ENCODE results near the gene FARS2.
A peak's percentile ranks its signal among the peaks of the same experiment; 100 is the strongest.
"Not testable (repeated sequence)": the region's sequence is repeated elsewhere in the genome, so short reads cannot be mapped to it uniquely, and the experiment has no call there.

The FARS2 gene

GRCh38 chr6:5786321-5786968 lies 525.1 kb downstream of the FARS2 start:
- WGBS (ENCODE audit: extremely low coverage, insufficient coverage, insufficient read length) = no CpG with 5 or more reads among the region's 10 CpGs
- H3K79me1 ChIP-seq (ENCODE audit: low read length) = no peaks in the 10 kb centered on the region
- H3K27me3 ChIP-seq (ENCODE audit: insufficient read depth, low read length) = no peaks in the 10 kb centered on the region

GRCh38 chr6:5786969-5787720 lies 525.8 kb downstream of the FARS2 start:
- Histone ChIP-seq H4K12ac (ENCODE audit: low read depth, low read length) (no peak overlapping the region), H4K91ac (ENCODE audit: low read depth, low read length) (no peak overlapping the region), H3K9me3 (ENCODE audit: insufficient read depth, low read depth, low read length) (no peaks in the 10 kb centered on the region), H2BK12ac (ENCODE audit: low read length) (no peak overlapping the region), H3K4me3 (ENCODE audit: low read depth, low read length) (no peak overlapping the region), H2AK5ac (ENCODE audit: low read length) (no peak overlapping the region), H2BK120ac (ENCODE audit: insufficient read depth, low read length, poor library complexity) (no peak overlapping the region), H3K23ac (ENCODE audit: low read length) (no peak overlapping the region), H3K4me1 (ENCODE audit: control insufficient read depth in 1 of 2, insufficient read depth in 2 of 2, low read length in 2 of 2) (peaks cover 0 to 2% of the 10 kb centered on the region in 2 experiments), H2AFZ (ENCODE audit: insufficient read depth, low read length, poor library complexity) (no peak overlapping the region), H3K18ac (ENCODE audit: low read length) (no peak overlapping the region), H3K36me3 (ENCODE audit: control insufficient read depth in 1 of 2, insufficient read depth in 2 of 2, low read length in 2 of 2) (no peaks in the 10 kb centered on the region), H3K79me1 (ENCODE audit: low read length) (no peaks in the 10 kb centered on the region), H3K79me2 (ENCODE audit: control insufficient read depth, insufficient read depth, low read length, poor library complexity) (no peaks in the 10 kb centered on the region), H3K14ac (ENCODE audit: low read length) (no peak overlapping the region), H3K27me3 (ENCODE audit: insufficient read depth, low read length) (no peaks in the 10 kb centered on the region), H3K4ac (ENCODE audit: low read depth, low read length) (no peak overlapping the region), H2BK5ac (ENCODE audit: low read depth, low read length, poor library complexity) (no peak overlapping the region), H3K4me2 (ENCODE audit: low read length) (no peak overlapping the region), H4K8ac (ENCODE audit: low read depth, low read length) (no peak overlapping the region), H3K9ac (ENCODE audit: low read length) (peak overlapping the region; percentile 56), H3K27ac (ENCODE audit: low read depth, low read length) (no peak overlapping the region)
- WGBS (ENCODE audit: extremely low coverage, insufficient coverage, insufficient read length) = 100% methylated on average over 1 of the region's 11 CpGs
- no peak for DNase-seq

More at GRCh38 chr6:5786321-5786968, 525.1 kb downstream of the FARS2 start:
- peaks cover 0 to 2% of the 10 kb centered on the region in 2 experiments for H3K4me1 ChIP-seq (ENCODE audit: control insufficient read depth in 1 of 2, insufficient read depth in 2 of 2, low read length in 2 of 2)
- DNase-seq = no peak
- H4K12ac ChIP-seq (ENCODE audit: low read depth, low read length) = no peak overlapping the region
- H4K91ac ChIP-seq (ENCODE audit: low read depth, low read length) = no peak overlapping the region
- H3K23ac ChIP-seq (ENCODE audit: low read length) = no peak overlapping the region
- no peaks in the 10 kb centered on the region for H3K36me3 ChIP-seq (ENCODE audit: control insufficient read depth in 1 of 2, insufficient read depth in 2 of 2, low read length in 2 of 2)
- H4K8ac ChIP-seq (ENCODE audit: low read depth, low read length) = no peak overlapping the region
- H3K4me3 ChIP-seq (ENCODE audit: low read depth, low read length) = no peak overlapping the region
- H3K79me2 ChIP-seq (ENCODE audit: control insufficient read depth, insufficient read depth, low read length, poor library complexity) = peaks cover 1% of the 10 kb centered on the region
- no peak overlapping the region for H2BK120ac ChIP-seq (ENCODE audit: insufficient read depth, low read length, poor library complexity)
- H3K9me3 ChIP-seq (ENCODE audit: insufficient read depth, low read depth, low read length) = no peaks in the 10 kb centered on the region
- H3K14ac ChIP-seq (ENCODE audit: low read length) = no peak overlapping the region
- H2AFZ ChIP-seq (ENCODE audit: insufficient read depth, low read length, poor library complexity) = no peak overlapping the region
- H3K4me2 ChIP-seq (ENCODE audit: low read length) = no peak overlapping the region
- H3K4ac ChIP-seq (ENCODE audit: low read depth, low read length) = no peak overlapping the region
- no peak overlapping the region for H3K27ac ChIP-seq (ENCODE audit: low read depth, low read length)
- no peak overlapping the region for H2BK5ac ChIP-seq (ENCODE audit: low read depth, low read length, poor library complexity)
- H3K18ac ChIP-seq (ENCODE audit: low read length) = no peak overlapping the region
- H2AK5ac ChIP-seq (ENCODE audit: low read length) = no peak overlapping the region
- no peak overlapping the region for H2BK12ac ChIP-seq (ENCODE audit: low read length)
- no peak overlapping the region for H3K9ac ChIP-seq (ENCODE audit: low read length)

GRCh38 chr6:5789426-5789825 lies 528.1 kb downstream of the FARS2 start:
- not testable (repeated sequence) for H3K36me3 ChIP-seq (ENCODE audit: control insufficient read depth in 1 of 2, insufficient read depth in 2 of 2, low read length in 2 of 2); H3K23ac ChIP-seq (ENCODE audit: low read length); H3K18ac ChIP-seq (ENCODE audit: low read length); H3K4me3 ChIP-seq (ENCODE audit: low read depth, low read length); H3K79me2 ChIP-seq (ENCODE audit: control insufficient read depth, insufficient read depth, low read length, poor library complexity); H4K12ac ChIP-seq (ENCODE audit: low read depth, low read length); H2BK120ac ChIP-seq (ENCODE audit: insufficient read depth, low read length, poor library complexity); H3K9ac ChIP-seq (ENCODE audit: low read length); H2BK12ac ChIP-seq (ENCODE audit: low read length); H4K91ac ChIP-seq (ENCODE audit: low read depth, low read length); H3K79me1 ChIP-seq (ENCODE audit: low read length); H2AK5ac ChIP-seq (ENCODE audit: low read length); H3K4me2 ChIP-seq (ENCODE audit: low read length); H3K4me1 ChIP-seq (ENCODE audit: control insufficient read depth in 1 of 2, insufficient read depth in 2 of 2, low read length in 2 of 2); H2AFZ ChIP-seq (ENCODE audit: insufficient read depth, low read length, poor library complexity); H2BK5ac ChIP-seq (ENCODE audit: low read depth, low read length, poor library complexity); H4K8ac ChIP-seq (ENCODE audit: low read depth, low read length); H3K4ac ChIP-seq (ENCODE audit: low read depth, low read length); H3K27ac ChIP-seq (ENCODE audit: low read depth, low read length); H3K27me3 ChIP-seq (ENCODE audit: insufficient read depth, low read length); H3K9me3 ChIP-seq (ENCODE audit: insufficient read depth, low read depth, low read length); H3K14ac ChIP-seq (ENCODE audit: low read length)
- WGBS (ENCODE audit: extremely low coverage, insufficient coverage, insufficient read length) = no CpG with 5 or more reads among the region's 5 CpGs
- peak in 1 of 2 donors; percentile 12 for DNase-seq

- H2AFZ ChIP-seq (ENCODE audit: insufficient read depth, low read length, poor library complexity); H3K27me3 ChIP-seq (ENCODE audit: insufficient read depth, low read length); H3K79me2 ChIP-seq (ENCODE audit: control insufficient read depth, insufficient read depth, low read length, poor library complexity); H3K9ac ChIP-seq (ENCODE audit: low read length); H3K27ac ChIP-seq (ENCODE audit: low read depth, low read length); H3K4ac ChIP-seq (ENCODE audit: low read depth, low read length); H3K23ac ChIP-seq (ENCODE audit: low read length); H2BK12ac ChIP-seq (ENCODE audit: low read length); H3K14ac ChIP-seq (ENCODE audit: low read length); H3K36me3 ChIP-seq (ENCODE audit: control insufficient read depth in 1 of 2, insufficient read depth in 2 of 2, low read length in 2 of 2); H4K12ac ChIP-seq (ENCODE audit: low read depth, low read length); H2BK120ac ChIP-seq (ENCODE audit: insufficient read depth, low read length, poor library complexity); H2AK5ac ChIP-seq (ENCODE audit: low read length); H4K8ac ChIP-seq (ENCODE audit: low read depth, low read length); DNase-seq; H3K4me3 ChIP-seq (ENCODE audit: low read depth, low read length); H3K9me3 ChIP-seq (ENCODE audit: insufficient read depth, low read depth, low read length); H3K79me1 ChIP-seq (ENCODE audit: low read length); H3K4me1 ChIP-seq (ENCODE audit: control insufficient read depth in 1 of 2, insufficient read depth in 2 of 2, low read length in 2 of 2); H3K18ac ChIP-seq (ENCODE audit: low read length); H2BK5ac ChIP-seq (ENCODE audit: low read depth, low read length, poor library complexity); H3K4me2 ChIP-seq (ENCODE audit: low read length); H4K91ac ChIP-seq (ENCODE audit: low read depth, low read length): not testable (repeated sequence)
Observed at GRCh38 chr6:5796555-5796954, 535.2 kb downstream of the FARS2 start.
